Keratinocyte (primary cell): ENCODE data around the gene FNDC7. TPM values are rescaled to one million over a fixed set of nuclear protein-coding genes. Genes with fewer than 3 reads are reported as not detected.
"Not testable (repeated sequence)": the region's sequence is repeated elsewhere in the genome, so short reads cannot be mapped to it uniquely, and the experiment has no call there.

ENCODE experiments used
- DNase-seq: peaks from one replicate; pipeline ENCODE4 v3.0.0-alpha.2; 2011; ENCODE audit warnings: low read depth, missing footprints, low spot score
- FAIRE-seq: peaks from 2 replicates; lab custom pipeline; 2011; peaks lifted over from hg19 to GRCh38; lab: Jason Lieb, UNC
- H2AFZ ChIP-seq: 2 replicates; pipeline ENCODE4 v1.6.0; 2012; ENCODE audit warnings: low read length, control low read depth, inconsistent platforms; ENCODE audit not compliant: control insufficient read depth
- H3K27ac ChIP-seq: 2 replicates; pipeline ENCODE4 v1.5.1; 2011; ENCODE audit warnings: low read length; ENCODE audit not compliant: control insufficient read depth, insufficient read depth
- H3K27me3 ChIP-seq: 3 replicates; pipeline ENCODE4 v1.6.0; 2011; ENCODE audit warnings: low read length; ENCODE audit not compliant: control insufficient read depth, insufficient read depth; ENCODE audit errors: extremely low read depth
- H3K36me3 ChIP-seq, 2 experiments: 2 replicates in 1 of 2; 3 replicates in 1 of 2; pipeline ENCODE4 v1.5.1; 2011; ENCODE audit warnings: low read length in 2 of 2, mild to moderate bottlenecking in 1 of 2; ENCODE audit not compliant: control insufficient read depth in 2 of 2, insufficient read depth in 2 of 2; ENCODE audit errors: extremely low read depth in 1 of 2
- H3K4me1 ChIP-seq: 3 replicates; pipeline ENCODE4 v1.5.1; 2011; ENCODE audit warnings: low read length; ENCODE audit not compliant: control insufficient read depth, insufficient read depth; ENCODE audit errors: extremely low read depth
- H3K4me2 ChIP-seq: 3 replicates; pipeline ENCODE4 v1.6.0; 2011; ENCODE audit warnings: low read depth, low read length; ENCODE audit not compliant: control insufficient read depth, insufficient read depth; ENCODE audit errors: extremely low read depth
- H3K4me3 ChIP-seq, 3 experiments: fragments of 200-600 bp in 1 of 3; sonication (generic) in 1 of 3; 2 replicates in 2 of 3; 3 replicates in 1 of 3; pipeline ENCODE4 v1.5.1; 2011 to 2016; ENCODE audit warnings: low read length in 3 of 3, mild to moderate bottlenecking in 3 of 3, control low read depth in 2 of 3, inconsistent platforms in 1 of 3, low read depth in 1 of 3, mixed read lengths in 1 of 3, mixed run types in 1 of 3, moderate library complexity in 1 of 3; ENCODE audit not compliant: control insufficient read depth in 2 of 3, insufficient read depth in 2 of 3; ENCODE audit errors: extremely low read depth in 1 of 3
- H3K79me2 ChIP-seq: 2 replicates; pipeline ENCODE4 v1.6.0; 2012; ENCODE audit warnings: low read length; ENCODE audit not compliant: control insufficient read depth, insufficient read depth
- H3K9ac ChIP-seq: 3 replicates; pipeline ENCODE4 v1.6.0; 2011; ENCODE audit warnings: low read length; ENCODE audit not compliant: control insufficient read depth, insufficient read depth; ENCODE audit errors: extremely low read depth
- H3K9me1 ChIP-seq: 3 replicates; pipeline ENCODE4 v1.6.0; 2011; ENCODE audit warnings: low read length; ENCODE audit not compliant: control insufficient read depth, insufficient read depth; ENCODE audit errors: extremely low read depth
- H3K9me3 ChIP-seq: 2 replicates; pipeline ENCODE4 v1.5.1; 2012; ENCODE audit warnings: low read depth, low read length; ENCODE audit not compliant: control insufficient read depth
- H4K20me1 ChIP-seq: 3 replicates; pipeline ENCODE4 v1.6.0; 2011; ENCODE audit warnings: low read length; ENCODE audit not compliant: control insufficient read depth, insufficient read depth; ENCODE audit errors: extremely low read depth
- CTCF ChIP-seq, 3 experiments: IDR thresholded peaks in 1 of 3; conservative IDR thresholded peaks in 1 of 3; optimal IDR thresholded peaks in 1 of 3; 2 replicates in 2 of 3; 3 replicates in 1 of 3; pipeline versions ENCODE3 to v1.5.1; 2011; ENCODE audit warnings: low read length in 3 of 3, mild to moderate bottlenecking in 3 of 3, moderate library complexity in 2 of 3, control low read depth in 1 of 3, inconsistent platforms in 1 of 3; ENCODE audit not compliant: insufficient read depth in 2 of 3; ENCODE audit errors: extremely low read depth in 1 of 3
- EZH2 ChIP-seq: IDR thresholded peaks from one replicate; pipeline ENCODE4 v1.6.1; 2012; ENCODE audit warnings: inconsistent platforms, mild to moderate bottlenecking, low read length, moderate library complexity
- dilution Hi-C: fragments of 300-500 bp; cut with MboI; formaldehyde crosslinking; loops from one replicate; pipeline ENCODE4 v1.7.0; 2020; ENCODE audit warnings: low sequenced_read_pairs; ENCODE audit not compliant: extremely low pct_ligation_motif_present
- polyA plus RNA-seq, 5 experiments: library from polyadenylated mRNA; depleted of rRNA in 3 of 5; stranded (reverse) in 3 of 5; stranded (forward) in 1 of 5; unstranded in 1 of 5; fragments of >200 nt; gene quantifications; 1 replicate in 1 of 5; 2 replicates in 3 of 5; 3 replicates in 1 of 5; pipeline versions ENCODE4 v1.2.1 to v1.2.3, GENCODE V29; 2011 to 2012; ENCODE audit warnings: missing spikeins in 2 of 5, low read depth in 1 of 5, low replicate concordance in 1 of 5

Gene FNDC7
- polyA plus RNA-seq, 1 donor (not counting 4 experiments of a cell fraction or from before 2014, with no cell fraction given), result 0.05 TPM

DNA sequence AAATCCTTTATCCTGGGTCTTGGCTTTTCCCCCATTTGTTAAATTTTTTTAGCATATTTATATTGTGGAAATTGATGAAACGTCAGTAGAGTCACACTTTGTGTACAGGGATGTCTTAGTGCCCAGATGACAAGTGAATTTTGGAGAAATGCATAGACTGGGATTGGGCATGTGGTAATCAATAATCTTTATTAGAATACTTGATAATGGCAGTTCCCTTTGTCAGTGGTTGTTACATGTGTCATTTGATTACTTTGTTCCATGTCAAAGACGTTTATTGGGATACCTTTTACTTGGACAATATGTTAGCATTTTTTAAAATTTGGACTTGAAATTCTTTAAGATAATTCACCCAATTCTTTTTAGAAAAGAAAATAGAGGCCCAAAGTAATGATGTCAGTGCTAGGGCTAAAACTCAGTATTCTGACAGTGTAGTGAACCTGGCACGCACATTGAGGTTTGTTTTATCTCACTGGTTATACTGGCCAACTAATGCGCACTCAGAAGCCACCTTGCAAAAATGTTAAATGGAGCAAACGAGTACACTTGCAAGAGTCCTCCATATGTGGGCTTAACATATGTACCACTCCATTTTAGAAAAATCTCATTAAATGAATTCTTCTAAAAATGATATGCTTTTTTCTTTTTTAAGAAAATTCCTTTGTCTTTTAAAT lies 11.4 kb upstream of the FNDC7 start:
- Histone ChIP-seq H3K4me3 (no peak overlapping the region), H3K27ac (no peak overlapping the region), H3K27me3 (no peaks in the 10 kb centered on the region), H3K79me2 (peaks cover 14% of the 10 kb centered on the region), H4K20me1 (peaks cover 7% of the 10 kb centered on the region), H3K9me1 (no peaks in the 10 kb centered on the region), H3K4me1 (peaks cover 11% of the 10 kb centered on the region), H2AFZ (no peak overlapping the region), H3K9me3 (no peaks in the 10 kb centered on the region), H3K4me2 (no peak overlapping the region), H3K36me3 (peaks cover 16 to 27% of the 10 kb centered on the region in 2 experiments), H3K9ac (no peak overlapping the region)
- FAIRE-seq (no peak), DNase-seq (no peak)
- no peak for TF ChIP-seq CTCF (optimal IDR thresholded peaks at IDR 0.05 in 1 of 3, IDR thresholded peaks at IDR 0.05 in 1 of 3, conservative IDR thresholded peaks at IDR 0.05 in 1 of 3; ENCODE audit: extremely low read depth in 1 of 3, insufficient read depth in 2 of 3, low read length in 3 of 3)
- TF ChIP-seq EZH2, result no peak
- dilution Hi-C loops, result no loop called here

DNA sequence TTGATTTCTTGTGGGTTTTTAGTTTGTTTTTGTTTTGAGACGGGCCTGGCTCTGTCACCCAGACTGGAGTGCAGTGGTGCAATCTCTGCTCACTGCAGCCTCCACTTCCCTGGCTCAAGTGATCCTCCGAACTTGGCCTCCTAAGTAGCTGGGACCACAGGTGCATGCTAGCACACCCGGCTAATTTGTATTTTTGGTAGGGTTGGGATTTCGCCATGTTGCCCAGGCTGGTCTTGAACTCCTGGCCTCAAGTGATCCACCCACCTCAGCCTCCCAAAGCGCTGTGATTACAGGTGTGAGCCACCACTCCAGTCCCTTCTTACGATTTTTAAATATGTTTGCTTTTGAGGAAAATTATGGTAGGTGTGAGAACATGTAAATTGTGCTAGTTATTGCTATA lies 10.6 kb upstream of the FNDC7 start:
- H3K9me3 ChIP-seq, DNase-seq, dilution Hi-C loops, H3K9ac ChIP-seq, H2AFZ ChIP-seq, FAIRE-seq, H3K79me2 ChIP-seq, H3K9me1 ChIP-seq, H3K4me3 ChIP-seq, H3K4me2 ChIP-seq, H4K20me1 ChIP-seq, H3K27me3 ChIP-seq, H3K27ac ChIP-seq: not testable (repeated sequence)
- peaks cover 13 to 19% of the 10 kb centered on the region in 2 experiments for H3K36me3 ChIP-seq
- H3K4me1 ChIP-seq, result peaks cover 11% of the 10 kb centered on the region

- no peak overlapping the region for H3K9ac ChIP-seq
- no peaks in the 10 kb centered on the region for H4K20me1 ChIP-seq
- no peak overlapping the region for H3K27ac ChIP-seq
- no peak for DNase-seq
- no peak overlapping the region for H3K4me2 ChIP-seq
- H3K9me1 ChIP-seq, result no peaks in the 10 kb centered on the region
- no peaks in the 10 kb centered on the region for H3K27me3 ChIP-seq
- peaks cover 11% of the 10 kb centered on the region for H3K4me1 ChIP-seq
- H3K4me3 ChIP-seq, result no peak overlapping the region
- H3K36me3 ChIP-seq, result peaks cover 8 to 11% of the 10 kb centered on the region in 2 experiments
- H3K9me3 ChIP-seq, result no peaks in the 10 kb centered on the region
- dilution Hi-C loops, result no loop called here
- H3K79me2 ChIP-seq, result no peaks in the 10 kb centered on the region
- H2AFZ ChIP-seq, result no peak overlapping the region
- no peak for FAIRE-seq
- no peak for TF ChIP-seq EZH2
- no peak for TF ChIP-seq CTCF (optimal IDR thresholded peaks at IDR 0.05 in 1 of 3, IDR thresholded peaks at IDR 0.05 in 1 of 3, conservative IDR thresholded peaks at IDR 0.05 in 1 of 3; ENCODE audit: extremely low read depth in 1 of 3, insufficient read depth in 2 of 3, low read length in 3 of 3)
These were observed 8.8 kb upstream of the FNDC7 start for GRCh38 chr1:108703939-108704338.
